H1 (cell line): ENCODE measurements around the gene PTN.

Experiments
- BCL11A ChIP-seq, 2 experiments: IDR thresholded peaks; one replicate each; pipeline ENCODE4 v1.6.1; 2011; ENCODE audit warnings: low read depth in 2 of 2, low read length in 2 of 2, mild to moderate bottlenecking in 2 of 2
- CEBPB ChIP-seq: IDR thresholded peaks from 2 replicates; pipeline ENCODE4 v1.6.1; 2012; ENCODE audit warnings: low read depth, low read length
- CTBP2 ChIP-seq: IDR thresholded peaks from 2 replicates; pipeline ENCODE4 v1.7.0; 2011; ENCODE audit warnings: borderline replicate concordance, mild to moderate bottlenecking, moderate library complexity, mixed read lengths, low read length; ENCODE audit not compliant: insufficient read depth, insufficient read length
- CTCF ChIP-seq, 3 experiments: IDR thresholded peaks; 1 replicate in 2 of 3; 2 replicates in 1 of 3; pipeline versions ENCODE4 v1.5.1 to v1.6.1; 2011; ENCODE audit warnings: low read length in 3 of 3, mild to moderate bottlenecking in 3 of 3, inconsistent platforms in 2 of 3, low read depth in 1 of 3, moderate library complexity in 1 of 3; ENCODE audit not compliant: insufficient read depth in 1 of 3; ENCODE audit errors: control extremely low read depth in 1 of 3
- EZH2 ChIP-seq: fragments of 200-600 bp; sonication (generic); IDR thresholded peaks from 2 replicates; pipeline ENCODE4 v1.7.1; 2012; ENCODE audit warnings: low read depth, mild to moderate bottlenecking, moderate library complexity, low read length, inconsistent platforms; ENCODE audit not compliant: severe bottlenecking
- JUN ChIP-seq: IDR thresholded peaks from 2 replicates; pipeline ENCODE4 v1.6.1; 2011; ENCODE audit warnings: low read depth, mild to moderate bottlenecking, improper control_type of control experiment, low read length
- JUND ChIP-seq: IDR thresholded peaks from 2 replicates; pipeline ENCODE4 v1.6.1; 2011; ENCODE audit warnings: mild to moderate bottlenecking, improper control_type of control experiment, low read length
- KDM1A ChIP-seq: fragments of 200-600, 300-600 bp; sonication (generic); IDR thresholded peaks from 2 replicates; pipeline ENCODE4 v1.7.1; 2016; ENCODE audit warnings: mild to moderate bottlenecking, low read length, borderline replicate concordance
- POLR2A ChIP-seq, 2 experiments: IDR thresholded peaks; 1 replicate in 1 of 2; 2 replicates in 1 of 2; pipeline ENCODE4 v1.6.1; 2011; ENCODE audit warnings: low read depth in 2 of 2, low read length in 2 of 2, mild to moderate bottlenecking in 2 of 2; ENCODE audit errors: control extremely low read depth in 1 of 2
- POLR2AphosphoS5 ChIP-seq: IDR thresholded peaks from 2 replicates; pipeline ENCODE4 v1.6.1; 2011; ENCODE audit warnings: low read depth, low read length
- SAP30 ChIP-seq: fragments of 300-600 bp; sonication (generic); IDR thresholded peaks from 2 replicates; pipeline ENCODE4 v1.7.1; 2012; ENCODE audit warnings: low read length, moderate library complexity, mild to moderate bottlenecking, inconsistent platforms; ENCODE audit not compliant: insufficient read depth, insufficient replicate concordance

- TF ChIP-seq JUN: no peak
- no peak for TF ChIP-seq POLR2A (IDR thresholded peaks at IDR 0.05; ENCODE audit: control extremely low read depth in 1 of 2, low read depth in 2 of 2, low read length in 2 of 2)
- no peak for TF ChIP-seq CTBP2
- TF ChIP-seq EZH2: no peak
- TF ChIP-seq CTCF (IDR thresholded peaks at IDR 0.05; ENCODE audit: control extremely low read depth in 1 of 3, insufficient read depth in 1 of 3, low read depth in 1 of 3, low read length in 3 of 3): no peak
- TF ChIP-seq CEBPB: no peak
- TF ChIP-seq SAP30: no peak
- TF ChIP-seq BCL11A (IDR thresholded peaks at IDR 0.05; ENCODE audit: low read depth in 2 of 2, low read length in 2 of 2): no peak
- TF ChIP-seq JUND: no peak
- TF ChIP-seq POLR2AphosphoS5: no peak
- TF ChIP-seq KDM1A: no peak
Measured at GRCh38 chr7:137221467-137221866, 122.1 kb downstream of the PTN start.
